Astrocyte (in vitro differentiated cells and primary cell): ENCODE measurements around the gene PBX1.

Source experiments
- EZH2 ChIP-seq: IDR thresholded peaks from 2 replicates; pipeline ENCODE4 v1.6.1; 2012; ENCODE audit warnings: mild to moderate bottlenecking, low read length, inconsistent platforms; ENCODE audit not compliant: insufficient read depth
- TF ChIP-seq, protein P1 (sequence below): IDR thresholded peaks from 2 replicates; pipeline ENCODE4 v1.5.1; 2011; ENCODE audit warnings: low read depth, mild to moderate bottlenecking, inconsistent platforms, low read length, moderate library complexity; ENCODE audit not compliant: insufficient read depth

DNA sequence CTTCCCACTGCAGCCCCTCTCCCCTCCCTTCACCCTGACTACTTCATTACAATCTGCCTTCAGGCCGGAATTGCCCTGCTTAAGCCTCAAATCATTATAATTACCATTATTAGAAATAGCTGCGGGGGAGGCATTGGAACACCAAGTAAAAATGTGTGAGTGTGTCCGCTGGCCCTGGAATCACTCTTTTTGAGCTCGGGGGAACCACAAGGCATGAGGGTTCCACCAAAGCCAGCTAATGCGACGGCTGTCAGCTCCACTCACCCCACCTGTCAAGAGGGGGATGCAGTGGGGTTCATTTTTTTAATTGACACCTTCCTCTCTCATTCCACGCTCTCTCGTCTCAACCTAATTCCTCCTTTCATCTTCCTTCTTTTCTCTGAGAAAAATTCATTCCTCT is 177.2 kb downstream of the PBX1 start:
- no peak for TF ChIP-seq EZH2
- TF ChIP-seq, protein P1, sequence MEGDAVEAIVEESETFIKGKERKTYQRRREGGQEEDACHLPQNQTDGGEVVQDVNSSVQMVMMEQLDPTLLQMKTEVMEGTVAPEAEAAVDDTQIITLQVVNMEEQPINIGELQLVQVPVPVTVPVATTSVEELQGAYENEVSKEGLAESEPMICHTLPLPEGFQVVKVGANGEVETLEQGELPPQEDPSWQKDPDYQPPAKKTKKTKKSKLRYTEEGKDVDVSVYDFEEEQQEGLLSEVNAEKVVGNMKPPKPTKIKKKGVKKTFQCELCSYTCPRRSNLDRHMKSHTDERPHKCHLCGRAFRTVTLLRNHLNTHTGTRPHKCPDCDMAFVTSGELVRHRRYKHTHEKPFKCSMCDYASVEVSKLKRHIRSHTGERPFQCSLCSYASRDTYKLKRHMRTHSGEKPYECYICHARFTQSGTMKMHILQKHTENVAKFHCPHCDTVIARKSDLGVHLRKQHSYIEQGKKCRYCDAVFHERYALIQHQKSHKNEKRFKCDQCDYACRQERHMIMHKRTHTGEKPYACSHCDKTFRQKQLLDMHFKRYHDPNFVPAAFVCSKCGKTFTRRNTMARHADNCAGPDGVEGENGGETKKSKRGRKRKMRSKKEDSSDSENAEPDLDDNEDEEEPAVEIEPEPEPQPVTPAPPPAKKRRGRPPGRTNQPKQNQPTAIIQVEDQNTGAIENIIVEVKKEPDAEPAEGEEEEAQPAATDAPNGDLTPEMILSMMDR = no peak
